HG03342 (cell line): ENCODE data around the gene ZNF236.
"Not testable (repeated sequence)": the region's sequence is repeated elsewhere in the genome, so short reads cannot be mapped to it uniquely, and the experiment has no call there.

Experiments used
- ATAC-seq: cut with Tn5 transposase; IDR thresholded peaks from one replicate; pipeline ENCODE4 v1.9.1; 2021; ENCODE audit warnings: mild to moderate bottlenecking, moderate library complexity; ENCODE audit not compliant: unreplicated experiment

Gene ZNF236

DNA sequence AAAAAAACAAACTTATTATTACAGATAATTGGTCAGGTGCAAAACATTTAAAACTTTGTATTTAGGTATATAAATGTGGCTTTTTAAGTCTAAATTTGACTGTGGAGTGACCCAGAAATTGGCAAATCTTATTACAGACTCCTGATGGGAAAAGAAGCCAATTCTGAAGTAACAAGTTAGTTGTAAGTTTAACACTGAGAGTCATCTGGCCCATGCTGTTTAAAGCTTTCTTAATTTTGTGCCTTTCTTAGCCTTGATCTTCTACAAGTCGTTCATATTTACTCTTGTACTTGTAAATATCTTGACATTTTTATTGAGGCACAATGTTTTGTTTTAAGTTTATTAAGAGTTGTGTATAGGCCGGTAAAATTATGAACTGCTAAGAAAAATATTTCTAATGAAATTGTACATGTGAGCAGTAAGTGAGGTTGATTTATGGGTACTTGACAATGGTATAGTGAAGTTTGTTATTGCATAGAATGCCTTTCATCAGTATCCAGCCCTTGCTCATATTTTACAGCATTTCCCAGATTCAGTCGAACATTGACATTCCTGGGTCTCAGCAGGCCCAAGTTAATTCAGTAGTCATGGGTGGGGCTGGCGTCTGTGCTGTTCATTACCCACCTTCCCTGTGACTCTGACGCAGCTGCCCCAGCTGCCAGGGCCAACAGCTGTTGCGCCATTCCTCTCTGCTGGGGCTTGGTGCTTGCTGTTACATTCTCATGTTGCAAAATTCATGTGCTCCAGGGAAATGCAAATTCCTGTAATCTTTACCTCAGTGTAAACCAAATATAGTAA, 121.4 kb downstream of the ZNF236 start:
- ATAC-seq: no peak

DNA sequence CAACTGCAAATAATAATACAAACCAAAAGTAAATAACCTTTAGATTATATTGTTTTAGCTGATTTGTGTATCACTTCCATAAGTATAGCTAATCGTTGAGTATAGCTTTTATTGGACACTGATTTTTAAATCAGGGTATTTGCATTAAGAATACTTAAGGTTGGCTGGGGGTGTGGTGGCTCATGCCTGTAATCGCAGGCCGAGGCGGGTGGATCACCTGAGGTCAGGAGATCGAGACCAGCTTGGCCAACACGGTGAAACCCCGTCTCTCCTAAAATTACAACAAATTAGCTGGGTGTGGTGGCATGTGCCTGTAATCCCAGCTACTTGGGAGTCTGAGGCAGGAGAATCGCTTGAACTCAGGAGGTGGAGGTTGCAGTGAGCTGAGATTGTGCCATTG, 122.0 kb downstream of the ZNF236 start:
- not testable (repeated sequence) for ATAC-seq

DNA sequence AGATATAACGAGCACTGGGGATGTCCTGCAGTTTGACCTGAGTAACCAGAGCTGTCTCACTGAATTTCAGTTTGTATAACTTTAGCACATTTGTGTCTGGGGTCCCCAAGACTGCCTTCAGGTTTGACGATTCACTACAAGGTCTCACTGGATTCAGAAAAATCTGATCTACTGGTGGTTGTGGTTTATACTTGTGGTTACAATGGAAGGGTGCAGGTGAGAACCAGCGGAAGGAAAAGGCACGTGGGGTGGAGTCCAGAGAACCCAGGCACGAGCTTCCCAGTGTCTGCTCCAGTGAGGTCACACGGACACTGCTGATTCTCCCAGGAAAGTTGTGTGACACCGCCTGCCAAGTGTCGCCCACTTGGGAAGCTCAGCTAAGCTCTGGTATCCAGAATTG, 126.0 kb downstream of the ZNF236 start:
- ATAC-seq: no peak

DNA sequence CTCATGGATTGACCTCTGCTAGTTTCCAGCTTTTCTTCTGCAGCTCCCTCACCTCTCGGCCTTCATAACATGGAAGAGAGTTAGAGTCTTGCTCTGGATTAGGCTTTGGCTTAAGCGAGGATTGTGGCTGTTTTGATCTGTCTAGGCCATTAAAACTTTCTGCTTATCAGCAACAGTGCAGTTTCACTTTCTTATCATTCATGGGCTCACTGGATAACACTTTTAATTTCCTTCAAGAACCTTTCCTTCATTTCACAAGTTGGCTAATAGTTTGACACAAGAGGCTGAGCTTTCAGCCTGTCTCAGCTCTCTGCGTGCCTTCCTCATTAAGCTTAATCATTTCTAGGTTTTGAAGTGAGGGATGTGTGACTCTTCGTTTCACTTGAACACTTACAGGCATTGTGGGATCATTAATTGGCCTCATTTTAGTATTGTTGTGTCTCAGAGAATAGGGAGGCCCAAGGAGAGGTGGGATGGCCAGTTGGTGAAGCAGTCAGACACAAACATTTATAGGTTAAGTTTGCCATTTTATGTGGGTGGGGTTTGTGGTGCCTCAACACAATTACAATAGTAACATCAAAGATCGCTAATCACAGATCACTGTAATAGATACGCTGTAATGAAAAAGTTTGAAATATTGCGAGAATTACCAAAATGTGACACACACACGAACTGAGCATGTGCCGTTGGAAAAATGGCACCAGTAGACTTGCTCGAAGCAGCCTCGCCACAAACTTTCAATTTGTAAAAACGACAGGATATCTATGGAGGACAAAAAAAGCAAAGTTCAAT, 129.3 kb downstream of the ZNF236 start:
- ATAC-seq: no peak

DNA sequence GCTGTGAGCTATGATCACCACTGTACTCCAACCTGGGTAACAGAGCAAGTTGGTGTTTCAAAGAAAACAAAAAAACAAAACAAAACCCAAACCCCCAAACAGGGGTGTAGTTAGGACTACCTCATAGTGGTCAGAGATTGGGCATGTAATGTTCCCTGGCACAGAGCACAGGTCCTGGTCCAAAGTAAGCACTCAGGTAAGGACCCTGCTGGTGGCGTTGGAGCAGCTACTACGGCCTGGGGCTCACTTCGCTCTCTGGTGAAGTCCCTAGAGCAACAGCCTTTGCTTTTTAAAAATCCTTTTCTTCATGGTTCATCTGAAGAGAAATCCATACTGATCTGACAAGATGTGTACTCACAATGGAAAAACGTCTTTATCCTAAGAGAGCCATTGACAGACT, 130.4 kb downstream of the ZNF236 start:
- no peak for ATAC-seq

DNA sequence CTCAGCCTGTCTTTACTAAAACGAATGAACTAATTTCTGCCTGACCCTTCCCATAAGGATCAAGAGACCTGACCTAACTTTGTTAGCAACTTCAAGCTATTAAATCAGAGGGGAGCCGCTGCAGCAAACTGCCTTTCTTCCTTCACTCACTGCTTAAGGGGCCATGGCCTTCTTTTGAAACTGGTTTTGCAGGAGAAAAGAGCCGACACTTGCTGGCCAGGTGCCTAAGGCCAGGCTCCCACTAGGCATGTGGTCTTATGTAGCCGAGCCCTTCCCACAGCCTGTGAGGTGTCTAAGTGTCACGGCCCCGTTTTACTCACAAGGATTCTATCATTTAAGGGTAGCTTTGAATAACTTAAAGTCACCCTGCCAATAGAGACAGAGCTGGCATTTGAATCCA, 130.8 kb downstream of the ZNF236 start:
- no peak for ATAC-seq

DNA sequence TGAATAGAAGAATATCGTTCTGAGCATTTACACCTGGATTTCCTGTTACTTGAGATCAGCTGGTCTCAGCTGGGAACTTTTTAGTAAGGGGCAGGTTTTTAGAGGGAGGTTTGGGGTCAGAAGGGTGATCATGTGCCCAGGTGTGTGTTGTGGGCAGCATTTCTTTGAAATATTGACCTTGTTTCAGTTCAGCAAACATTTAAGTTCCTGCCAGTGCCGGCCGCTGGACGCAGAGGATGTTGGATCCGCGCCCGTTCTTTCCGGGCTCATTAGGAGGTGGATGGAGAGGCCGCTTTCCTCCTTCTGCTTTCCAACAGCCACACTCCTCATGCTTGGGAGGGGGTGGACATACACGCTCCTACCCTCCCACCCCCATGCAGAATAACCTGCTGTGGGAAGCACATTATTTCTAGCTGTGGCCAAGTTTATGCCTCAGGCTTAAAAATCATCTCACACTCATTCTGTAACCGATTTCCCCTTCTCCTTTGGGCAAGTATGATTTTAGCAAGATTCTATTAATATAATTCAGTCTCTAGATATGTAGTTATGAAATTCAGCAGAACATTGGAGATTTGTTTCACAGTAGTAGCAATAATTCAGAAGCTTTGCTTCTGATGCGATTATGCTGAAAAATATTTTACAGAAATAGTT, 131.4 kb downstream of the ZNF236 start:
- ATAC-seq: no peak

DNA sequence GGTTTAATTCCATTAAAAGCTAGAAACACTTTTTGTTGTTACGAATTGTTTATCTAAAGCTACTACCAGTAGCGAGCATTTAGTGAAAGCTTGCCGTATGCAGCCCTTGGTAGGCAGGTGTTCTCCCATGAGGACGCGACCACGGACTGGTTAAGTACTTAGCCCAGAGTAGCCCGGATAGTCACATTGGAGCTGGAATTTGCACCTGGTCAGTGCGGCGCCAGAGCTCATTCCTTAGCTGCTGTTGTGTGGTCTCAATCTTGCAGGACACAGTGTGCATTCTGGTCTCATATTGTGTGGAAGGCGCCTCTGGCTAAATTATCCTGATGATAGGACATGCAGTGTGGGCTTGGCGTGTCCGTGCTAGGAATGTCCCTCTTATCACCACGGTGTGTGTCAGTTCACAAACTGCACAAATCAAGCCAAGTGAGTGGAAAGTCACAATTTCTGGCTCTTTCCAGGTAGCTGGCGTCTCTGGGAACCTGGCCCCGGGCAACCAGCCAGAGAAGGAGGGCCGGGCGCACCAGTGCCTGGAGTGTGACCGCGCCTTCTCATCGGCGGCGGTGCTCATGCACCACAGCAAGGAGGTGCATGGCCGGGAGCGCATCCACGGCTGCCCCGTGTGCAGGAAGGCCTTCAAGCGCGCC, 133.3 kb downstream of the ZNF236 start:
- ATAC-seq: no peak

DNA sequence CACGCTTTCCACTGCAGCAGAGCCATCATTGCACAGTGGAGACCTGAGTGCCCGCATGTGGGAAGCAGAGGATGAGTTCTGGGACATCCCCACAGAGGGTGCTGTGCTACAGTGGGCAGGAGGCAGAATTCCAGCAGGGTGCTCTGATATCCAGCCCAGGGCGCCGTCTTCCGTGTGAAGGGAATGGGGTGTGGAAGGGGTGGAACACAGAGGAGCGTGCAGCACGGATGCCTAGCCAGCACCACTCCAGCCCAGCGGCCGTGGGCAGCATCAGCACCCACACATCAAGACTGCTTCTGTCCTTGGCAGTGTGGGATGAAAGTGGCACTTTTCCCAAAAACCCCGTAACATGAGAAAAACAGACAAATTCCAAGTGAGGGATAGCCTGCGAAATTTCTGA, 134.3 kb downstream of the ZNF236 start:
- no peak for ATAC-seq

DNA sequence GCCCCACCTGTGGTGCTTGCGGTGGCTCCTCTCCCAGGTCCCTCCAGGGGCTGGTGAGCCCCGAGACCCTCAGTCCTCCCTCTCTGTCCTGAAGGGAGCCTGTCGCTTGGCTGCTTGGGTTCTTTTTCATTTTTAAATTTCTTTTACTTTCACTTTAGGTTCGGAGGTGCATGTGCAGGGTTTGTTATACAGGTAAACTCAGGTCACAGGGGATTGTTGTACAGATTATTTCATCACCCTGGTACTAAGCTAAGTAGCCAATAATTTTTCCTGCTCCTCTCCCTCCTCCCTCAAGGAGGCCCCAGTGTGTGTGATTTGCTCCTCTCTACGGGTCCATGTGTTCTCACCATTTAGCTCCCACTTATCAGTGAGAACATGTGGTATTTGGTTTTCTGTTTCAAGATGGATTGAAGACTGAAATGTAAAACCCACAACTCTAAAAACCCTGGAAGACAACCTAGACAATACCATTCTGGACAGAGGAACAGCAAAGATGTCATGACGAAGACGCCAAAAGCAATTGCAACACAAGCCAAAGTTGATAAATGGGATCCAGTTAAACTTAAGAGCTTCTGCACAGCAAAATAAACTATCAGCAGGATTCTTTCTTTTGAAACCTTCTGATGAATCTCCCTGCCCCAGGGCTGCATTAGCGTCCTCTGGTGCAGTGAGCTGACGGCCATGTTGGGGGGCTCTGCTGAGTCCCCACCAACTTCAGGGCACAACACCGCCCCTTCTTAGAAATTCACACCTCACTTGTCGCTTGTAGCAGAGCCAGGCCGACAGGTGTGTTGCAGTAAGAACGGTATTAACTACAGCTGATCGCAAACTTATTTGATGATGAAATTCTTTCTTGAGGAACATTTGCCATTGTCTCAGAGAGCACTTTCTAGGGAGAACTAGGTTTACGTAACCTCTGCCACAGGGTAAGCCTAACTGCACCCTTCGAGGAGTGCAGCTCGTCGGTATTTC, 135.3 kb downstream of the ZNF236 start:
- ATAC-seq: no peak

DNA sequence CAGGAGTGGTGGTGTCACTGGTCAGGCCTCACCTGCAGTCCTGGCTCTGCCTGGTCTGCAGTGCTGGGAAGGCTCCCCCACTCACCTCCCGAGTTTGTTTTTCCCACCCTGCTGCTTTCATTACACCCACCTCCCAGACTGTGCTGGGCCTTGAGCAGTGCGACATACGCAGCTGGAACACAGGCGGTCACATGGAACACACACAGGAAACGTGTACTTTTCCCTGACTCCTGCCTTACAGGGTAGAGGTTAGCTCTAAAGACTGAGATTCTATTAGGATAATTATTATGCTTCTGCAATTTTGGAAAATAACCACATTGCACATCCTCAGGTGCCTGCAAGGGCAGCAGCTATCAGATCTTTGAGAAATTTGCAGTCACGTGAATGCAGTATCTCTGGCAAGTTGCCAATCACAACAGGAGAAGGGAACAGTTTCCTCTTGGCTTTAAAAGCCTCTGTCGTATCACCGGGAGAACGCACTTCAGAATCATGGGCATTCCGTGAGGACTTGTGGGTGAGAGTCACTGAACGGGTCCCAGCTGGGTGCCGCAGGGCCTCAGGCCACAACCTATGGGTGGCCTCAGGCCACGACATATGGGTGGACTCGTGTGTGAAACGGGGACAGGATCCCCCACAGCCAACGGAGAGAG, 136.5 kb downstream of the ZNF236 start:
- ATAC-seq: no peak

DNA sequence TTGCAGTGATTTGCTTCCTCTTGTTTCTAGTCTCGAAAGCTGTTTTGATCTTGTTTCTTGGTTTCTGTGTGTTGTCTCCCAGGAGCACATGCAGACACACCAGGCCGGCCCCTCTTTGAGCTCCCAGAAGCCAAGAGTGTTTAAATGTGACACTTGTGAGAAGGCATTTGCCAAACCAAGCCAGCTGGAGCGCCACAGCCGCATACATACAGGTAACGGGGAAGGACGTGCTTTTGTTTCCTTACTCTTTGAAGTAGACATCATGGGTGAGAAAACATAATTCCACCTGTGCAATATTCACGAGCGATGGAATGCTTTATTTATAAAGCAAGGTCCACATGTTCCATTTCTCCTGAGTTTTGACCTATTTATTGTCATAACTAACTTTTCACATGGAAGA, 137.2 kb downstream of the ZNF236 start:
- no peak for ATAC-seq

DNA sequence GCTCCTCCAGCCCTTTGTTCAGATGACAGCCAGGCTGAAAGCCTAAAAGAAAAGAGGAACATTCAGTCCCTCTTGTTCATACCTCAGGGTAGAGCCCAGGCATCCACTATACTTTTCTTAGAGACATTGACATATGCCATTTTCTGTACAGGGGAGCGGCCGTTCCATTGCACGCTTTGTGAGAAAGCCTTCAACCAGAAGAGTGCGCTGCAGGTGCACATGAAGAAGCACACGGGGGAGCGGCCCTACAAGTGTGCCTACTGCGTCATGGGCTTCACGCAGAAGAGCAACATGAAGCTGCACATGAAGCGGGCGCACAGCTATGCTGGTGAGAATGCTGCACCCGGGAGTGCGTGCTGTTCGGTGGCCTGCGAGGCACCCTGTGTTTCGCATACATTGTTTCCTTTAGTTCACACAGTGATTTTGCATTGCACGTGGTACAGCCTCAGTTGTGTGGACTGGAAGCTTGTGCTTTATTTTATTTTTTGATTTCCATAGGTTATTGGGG, 138.2 kb downstream of the ZNF236 start:
- ATAC-seq: no peak

DNA sequence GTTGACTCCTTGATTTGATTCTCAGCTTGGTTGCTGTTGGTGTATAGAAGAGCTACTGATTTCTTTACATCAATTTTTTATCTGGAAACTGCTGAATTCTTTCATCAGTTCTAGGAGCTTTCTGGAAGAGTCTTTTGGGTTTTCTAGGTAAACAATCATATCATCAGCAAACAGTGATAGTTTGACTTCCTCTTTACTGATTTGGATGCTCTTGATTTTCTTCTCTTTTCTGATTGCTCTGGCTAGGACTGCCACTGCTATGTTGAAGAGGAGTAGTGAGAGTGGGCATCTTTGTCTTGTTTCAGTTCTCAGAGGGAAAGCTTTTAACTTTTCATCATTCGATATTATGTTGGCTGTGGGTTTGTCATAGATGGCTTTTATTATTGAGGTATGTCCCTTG, 140.5 kb downstream of the ZNF236 start:
- ATAC-seq: no peak

DNA sequence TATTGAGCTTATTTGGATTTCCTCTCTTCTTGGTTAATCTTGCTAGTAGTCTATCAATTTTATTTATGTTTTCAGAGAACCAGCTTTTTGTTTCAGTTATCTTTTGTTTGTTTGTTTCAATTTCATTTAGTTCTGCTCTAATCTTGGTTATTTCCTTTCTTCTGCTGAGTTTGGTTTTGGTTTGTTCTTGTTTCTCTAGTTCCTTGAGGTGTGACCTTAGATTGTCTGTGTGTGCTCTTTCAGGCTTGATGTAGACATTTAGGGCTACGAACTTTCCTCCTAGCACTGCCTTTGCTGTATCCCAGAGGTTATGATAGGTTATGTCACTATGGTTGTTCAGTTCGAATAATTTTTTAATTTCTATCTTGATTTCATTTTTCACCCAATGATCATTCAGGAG, 141.6 kb downstream of the ZNF236 start:
- ATAC-seq: peak; percentile 54

DNA sequence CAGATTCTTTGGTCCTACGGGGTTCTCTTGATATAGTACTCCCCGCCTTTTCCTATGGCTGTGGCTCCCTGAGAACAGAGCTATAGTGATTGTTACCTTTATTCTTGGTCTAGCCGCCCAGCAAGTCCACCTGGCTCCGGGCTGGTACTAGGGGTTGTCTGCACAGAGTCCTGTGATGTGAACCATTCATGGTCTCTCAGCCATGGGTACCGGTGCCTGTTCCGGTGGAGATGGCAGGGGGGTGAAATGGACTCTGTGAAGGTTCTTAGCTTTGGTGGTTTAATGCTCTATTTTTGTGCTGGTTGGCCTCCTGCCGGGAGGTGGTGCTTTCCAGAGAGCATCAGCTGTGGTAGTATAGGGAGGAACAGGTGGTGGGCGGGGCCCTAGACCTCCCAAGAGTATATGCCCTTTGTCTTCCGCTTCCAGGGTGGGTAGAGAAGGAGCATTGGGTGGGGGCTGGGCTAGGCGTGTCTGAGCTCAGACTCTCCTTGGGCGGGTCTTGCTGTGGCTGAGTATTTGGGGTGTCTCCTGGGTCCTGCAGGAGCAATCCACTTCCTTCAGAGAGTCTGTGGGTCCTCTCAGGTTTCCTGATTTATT, 143.3 kb downstream of the ZNF236 start:
- ATAC-seq: peak; percentile 54

DNA sequence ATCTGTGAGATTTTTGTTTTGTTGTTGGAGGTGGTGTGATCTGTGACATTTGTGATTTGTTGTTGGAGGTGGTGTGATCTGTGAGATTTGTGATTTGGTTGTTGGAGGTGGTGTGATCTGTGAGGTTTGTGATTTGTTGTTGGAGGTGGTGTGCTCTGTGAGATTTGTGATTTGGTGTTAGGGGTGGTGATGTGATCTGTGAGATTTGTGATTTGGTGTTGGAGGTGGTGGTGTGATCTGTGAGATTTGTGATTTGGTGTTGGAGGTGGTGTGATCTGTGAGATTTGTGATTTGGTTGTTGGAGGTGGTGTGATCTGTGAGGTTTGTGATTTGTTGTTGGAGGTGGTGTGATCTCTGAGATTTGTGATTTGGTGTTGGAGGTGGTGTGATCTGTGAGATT, 144.9 kb downstream of the ZNF236 start:
- ATAC-seq: not testable (repeated sequence)

DNA sequence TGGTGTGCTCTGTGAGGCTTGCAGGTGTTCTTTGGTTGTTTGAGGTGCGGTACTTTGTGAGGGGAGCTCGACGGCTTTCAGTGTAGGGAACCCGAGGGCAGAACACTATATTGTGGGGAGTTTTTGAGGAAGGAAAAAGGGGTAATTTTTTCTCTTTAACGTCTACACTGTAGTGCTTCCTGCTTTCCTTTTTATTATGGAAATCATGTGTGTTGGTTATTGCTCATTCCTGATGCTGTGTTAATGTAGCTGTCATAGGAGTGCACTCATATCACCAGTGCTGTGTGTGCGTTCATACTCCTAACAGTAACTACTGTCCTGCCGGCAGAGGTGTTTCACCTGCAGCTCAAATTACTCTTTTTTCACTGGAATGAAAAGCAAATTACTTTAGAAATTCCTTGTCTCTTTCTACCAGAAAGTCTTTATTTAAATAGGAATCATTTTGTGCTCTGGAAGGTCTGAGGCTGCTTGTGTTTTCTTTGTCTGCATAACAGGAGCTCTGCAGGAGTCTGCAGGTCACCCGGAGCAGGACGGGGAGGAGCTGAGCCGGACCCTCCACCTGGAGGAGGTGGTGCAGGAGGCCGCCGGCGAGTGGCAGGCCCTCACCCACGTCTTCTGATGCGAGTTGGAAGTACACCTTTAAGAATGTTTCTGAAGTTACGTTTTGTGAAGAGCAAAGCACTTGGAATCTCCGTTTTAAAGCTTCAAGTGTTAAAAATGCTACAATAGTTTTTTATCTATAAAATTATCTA, 145.5 kb downstream of the ZNF236 start:
- ATAC-seq: no peak
